ENCODE measurements around the gene PRR7.
"Not testable (repeated sequence)": the region's sequence is repeated elsewhere in the genome, so short reads cannot be mapped to it uniquely, and the experiment has no call there.

PRR7 gene

DNA sequence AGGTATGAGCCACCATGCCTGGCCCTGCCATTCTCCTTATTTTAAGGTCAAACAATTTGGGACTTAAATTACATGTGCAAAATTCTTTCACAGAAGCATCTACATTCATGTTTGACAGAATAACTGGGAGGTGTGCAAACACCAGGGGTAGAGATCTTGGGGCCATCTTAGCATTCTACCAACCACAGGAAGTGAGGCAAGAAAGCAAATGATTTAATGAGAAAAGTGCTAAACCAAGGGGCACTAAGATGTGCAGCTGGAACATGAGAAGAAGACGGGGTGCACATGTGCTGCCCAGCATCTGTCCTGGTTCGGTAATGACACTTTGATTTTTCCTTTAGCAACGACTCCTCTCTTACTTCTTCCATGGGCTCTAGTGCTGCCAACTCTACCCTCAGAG is 36.0 kb upstream of the PRR7 start:
- no peak for TF ChIP-seq CTCF (IDR thresholded peaks at IDR 0.05; ENCODE audit: extremely low read depth, insufficient read depth, missing control alignments)
- in situ Hi-C loops (cut with MboI; ENCODE audit: low pct_unique_long_range_greater_than_20kb, low sequenced_read_pairs, unreplicated experiment): no loop called here
- DNase-seq (ENCODE audit: low spot score): no peak

DNA sequence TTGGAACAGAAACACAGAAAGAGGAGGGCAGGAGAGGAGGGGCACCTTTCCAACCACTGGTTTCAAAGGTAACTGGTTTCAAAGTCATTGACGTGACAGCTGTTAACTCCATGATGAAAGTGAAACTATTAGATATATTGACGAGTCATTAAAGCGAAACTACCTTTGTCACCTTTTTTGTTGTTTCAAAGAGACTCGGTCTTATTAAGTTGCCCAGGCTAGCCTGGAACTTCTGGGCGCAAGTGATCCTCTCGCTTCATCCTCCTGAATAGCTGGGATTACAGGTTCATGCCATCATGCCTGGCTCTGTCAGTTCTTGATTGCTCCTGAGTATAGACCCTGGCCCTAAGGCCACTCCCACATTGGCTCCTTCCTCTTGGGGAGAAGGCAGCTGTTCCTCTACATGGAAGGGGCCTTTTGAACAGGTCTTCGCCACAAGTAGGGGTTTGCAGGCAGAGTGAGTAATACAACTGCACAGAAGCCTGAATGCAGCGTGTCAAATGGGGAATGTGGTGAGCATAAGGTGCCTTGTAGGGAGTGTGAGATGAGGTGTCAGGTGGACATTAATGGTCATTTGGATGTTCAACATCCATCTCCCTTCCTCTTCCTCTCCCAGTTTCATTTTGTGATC is 33.9 kb upstream of the PRR7 start:
- no peak for TF ChIP-seq CTCF (IDR thresholded peaks at IDR 0.05; ENCODE audit: extremely low read depth, insufficient read depth, missing control alignments)
- in situ Hi-C loops (cut with MboI; ENCODE audit: low pct_unique_long_range_greater_than_20kb, low sequenced_read_pairs, unreplicated experiment): no loop called here

DNA sequence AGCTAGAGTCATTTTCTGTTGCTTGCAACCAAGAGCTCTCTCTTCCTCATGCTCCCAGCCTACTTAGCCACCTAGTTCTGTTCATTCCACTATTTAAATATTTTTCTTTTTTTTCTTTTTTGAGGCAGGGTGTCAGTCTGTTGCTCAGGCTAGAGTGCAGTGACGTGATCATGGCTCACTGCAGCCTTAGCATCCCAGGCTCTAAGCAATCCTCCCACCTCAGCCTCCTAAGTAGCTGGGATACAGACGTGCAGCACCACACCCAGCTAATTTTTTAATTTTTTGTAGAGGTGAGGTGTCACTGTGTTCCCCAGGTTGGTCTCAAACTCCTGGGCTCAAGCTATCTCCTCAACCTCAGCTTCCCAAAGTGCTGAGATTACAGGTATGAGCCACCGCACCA is 32.1 kb upstream of the PRR7 start:
- no peak for DNase-seq (ENCODE audit: low spot score)
- TF ChIP-seq CTCF (IDR thresholded peaks at IDR 0.05; ENCODE audit: extremely low read depth, insufficient read depth, missing control alignments): no peak
- in situ Hi-C loops (cut with MboI; ENCODE audit: low pct_unique_long_range_greater_than_20kb, low sequenced_read_pairs, unreplicated experiment): no loop called here

More for the DNA sequence above, 33.9 kb upstream of the PRR7 start:
- peak; percentile 64 for DNase-seq (ENCODE audit: low spot score)

DNA sequence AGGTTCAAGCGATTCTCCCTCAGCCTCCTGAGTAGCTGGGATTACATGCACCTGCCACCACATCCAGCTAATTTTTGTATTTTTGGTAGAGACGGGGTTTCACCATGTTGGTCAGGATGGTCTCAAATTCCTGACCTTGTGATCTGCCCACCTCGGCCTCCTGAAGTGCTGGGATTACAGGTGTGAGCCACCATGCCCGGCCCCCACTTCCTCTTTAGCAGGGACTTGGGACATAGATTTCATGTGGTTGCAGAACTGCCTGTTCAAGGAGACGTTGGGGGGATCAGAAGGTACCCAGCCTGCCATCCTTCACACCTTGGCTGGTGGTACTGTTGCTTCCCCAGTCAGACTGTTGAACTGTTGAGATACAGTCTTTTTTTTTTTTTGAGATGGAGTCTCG is 29.5 kb upstream of the PRR7 start:
- in situ Hi-C loops (cut with MboI; ENCODE audit: low pct_unique_long_range_greater_than_20kb, low sequenced_read_pairs, unreplicated experiment); DNase-seq (ENCODE audit: low spot score): not testable (repeated sequence)

- TF ChIP-seq CTCF (IDR thresholded peaks at IDR 0.05; ENCODE audit: extremely low read depth, insufficient read depth, missing control alignments): no peak
- no peak for DNase-seq (ENCODE audit: low spot score)
- in situ Hi-C loops (cut with MboI; ENCODE audit: low pct_unique_long_range_greater_than_20kb, low sequenced_read_pairs, unreplicated experiment): no loop called here
Observed at GRCh38 chr5:177419046-177419445, 27.6 kb upstream of the PRR7 start.

DNA sequence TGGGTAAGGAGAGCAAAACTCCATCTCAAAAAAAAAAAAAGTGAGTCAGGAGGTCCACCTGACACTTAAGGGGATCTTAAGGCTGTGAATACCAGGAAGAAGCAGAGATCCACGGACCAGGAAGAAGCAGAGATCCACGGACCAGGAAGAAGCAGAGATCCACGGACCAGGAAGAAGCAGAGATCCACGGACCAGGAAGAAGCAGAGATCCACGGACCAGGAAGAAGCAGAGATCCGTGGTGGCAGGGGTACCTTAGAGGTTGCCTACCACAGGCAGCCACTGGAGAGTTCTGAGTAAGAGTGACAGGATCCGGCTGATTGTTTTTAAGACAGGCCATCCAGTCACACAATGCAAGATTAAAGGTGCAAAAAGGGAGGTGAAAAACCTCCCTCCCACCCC is 26.1 kb upstream of the PRR7 start:
- DNase-seq (ENCODE audit: low spot score); in situ Hi-C loops (cut with MboI; ENCODE audit: low pct_unique_long_range_greater_than_20kb, low sequenced_read_pairs, unreplicated experiment): not testable (repeated sequence)

- no peak for DNase-seq (ENCODE audit: low spot score)
- no peak for TF ChIP-seq CTCF (IDR thresholded peaks at IDR 0.05; ENCODE audit: extremely low read depth, insufficient read depth, missing control alignments)
- in situ Hi-C loops (cut with MboI; ENCODE audit: low pct_unique_long_range_greater_than_20kb, low sequenced_read_pairs, unreplicated experiment): no loop called here
Observed at GRCh38 chr5:177421062-177421798, 25.4 kb upstream of the PRR7 start.

Measured in GM13977 (cell line).